RWPE1 (cell line): Measurements from ENCODE around the gene TASP1.

ENCODE experiments used
- CTCF ChIA-PET: fragments of 350-600 bp; sonication (Branson Sonifier 250); formaldehyde crosslinking; extraction: SDS; loops from one replicate; lab custom pipeline; 2021; lab: Yijun Ruan, JAX
- POLR2A ChIA-PET: fragments of 400-600 bp; formaldehyde crosslinking; extraction: SDS; loops from one replicate; lab custom pipeline; 2020; ENCODE audit warnings: antibody characterized with exemption; ENCODE audit not compliant: low non-redundant PET; lab: Yijun Ruan, JAX
- DNase-seq: peaks from one replicate; pipeline ENCODE4 v3.0.0; 2012; ENCODE audit warnings: low spot score
- H3K27ac ChIP-seq: fragments of 450-650 bp; 2 replicates; pipeline ENCODE4 v1.5.1; 2017
- CTCF ChIP-seq: fragments of 450-650 bp; conservative IDR thresholded peaks from 2 replicates; pipeline ENCODE4 v1.5.1; 2017; ENCODE audit warnings: low read depth, mild to moderate bottlenecking

TASP1 gene

GRCh38 chr20:13423472-13424173 lies 215.1 kb downstream of the TASP1 start:
- no peak for DNase-seq
- no peak overlapping the region for H3K27ac ChIP-seq
- CTCF ChIA-PET, result no interaction called here
- POLR2A ChIA-PET, result no interaction called here
- TF ChIP-seq CTCF, result no peak

- ChIA-PET CTCF (no interaction called here), POLR2A (no interaction called here)
- no peak for TF ChIP-seq CTCF
- no peak overlapping the region for H3K27ac ChIP-seq
- peak; percentile 26 for DNase-seq
Measured at GRCh38 chr20:13422637-13423036, 216.1 kb downstream of the TASP1 start.

- ChIA-PET CTCF (no interaction called here), POLR2A (no interaction called here)
- no peak for TF ChIP-seq CTCF
- H3K27ac ChIP-seq, result no peak overlapping the region
- DNase-seq, result no peak
Measured at GRCh38 chr20:13420625-13421024, 218.1 kb downstream of the TASP1 start.

GRCh38 chr20:13419477-13419876 lies 219.3 kb downstream of the TASP1 start:
- no peak for DNase-seq
- ChIA-PET CTCF (no interaction called here), POLR2A (no interaction called here)
- no peak for TF ChIP-seq CTCF
- H3K27ac ChIP-seq, result no peak overlapping the region

GRCh38 chr20:13418263-13419229 lies 220.2 kb downstream of the TASP1 start:
- CTCF ChIA-PET, result no interaction called here
- no peak for DNase-seq
- no peak for TF ChIP-seq CTCF
- POLR2A ChIA-PET, result no interaction called here
- H3K27ac ChIP-seq, result no peak overlapping the region

GRCh38 chr20:13416531-13416930 lies 222.2 kb downstream of the TASP1 start:
- ChIA-PET POLR2A (no interaction called here), CTCF (no interaction called here)
- H3K27ac ChIP-seq, result no peak overlapping the region
- no peak for DNase-seq
- TF ChIP-seq CTCF, result no peak
